Cardiac fibroblast (primary cell): ENCODE data around the gene FTSJ1.

ENCODE experiments used
- DNase-seq, 2 donors: peaks; one replicate each; pipeline versions ENCODE4 v3.0.0 to v3.0.0-alpha.2; 2010; ENCODE audit warnings: low read depth in 2 of 2
- H3K4me3 ChIP-seq, 2 donors: replicated peaks in 1 of 2; 1 replicate in 1 of 2; 2 replicates in 1 of 2; pipeline ENCODE4 v1.5.1; 2011; ENCODE audit warnings: low read depth in 2 of 2, low read length in 2 of 2, mild to moderate bottlenecking in 2 of 2, moderate library complexity in 1 of 2
- TF ChIP-seq, protein P1 (sequence below): IDR thresholded peaks from one replicate; pipeline ENCODE4 v1.5.1; 2011; ENCODE audit warnings: low read depth, mild to moderate bottlenecking, low read length, inconsistent platforms

FTSJ1 gene

GRCh38 chrX:48533165-48533564, 57.2 kb downstream of the FTSJ1 start:
- TF ChIP-seq, protein P1, sequence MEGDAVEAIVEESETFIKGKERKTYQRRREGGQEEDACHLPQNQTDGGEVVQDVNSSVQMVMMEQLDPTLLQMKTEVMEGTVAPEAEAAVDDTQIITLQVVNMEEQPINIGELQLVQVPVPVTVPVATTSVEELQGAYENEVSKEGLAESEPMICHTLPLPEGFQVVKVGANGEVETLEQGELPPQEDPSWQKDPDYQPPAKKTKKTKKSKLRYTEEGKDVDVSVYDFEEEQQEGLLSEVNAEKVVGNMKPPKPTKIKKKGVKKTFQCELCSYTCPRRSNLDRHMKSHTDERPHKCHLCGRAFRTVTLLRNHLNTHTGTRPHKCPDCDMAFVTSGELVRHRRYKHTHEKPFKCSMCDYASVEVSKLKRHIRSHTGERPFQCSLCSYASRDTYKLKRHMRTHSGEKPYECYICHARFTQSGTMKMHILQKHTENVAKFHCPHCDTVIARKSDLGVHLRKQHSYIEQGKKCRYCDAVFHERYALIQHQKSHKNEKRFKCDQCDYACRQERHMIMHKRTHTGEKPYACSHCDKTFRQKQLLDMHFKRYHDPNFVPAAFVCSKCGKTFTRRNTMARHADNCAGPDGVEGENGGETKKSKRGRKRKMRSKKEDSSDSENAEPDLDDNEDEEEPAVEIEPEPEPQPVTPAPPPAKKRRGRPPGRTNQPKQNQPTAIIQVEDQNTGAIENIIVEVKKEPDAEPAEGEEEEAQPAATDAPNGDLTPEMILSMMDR: no peak
- DNase-seq: no peak

More at GRCh38 chrX:48533165-48533564, 57.2 kb downstream of the FTSJ1 start:
- no peak overlapping the region for H3K4me3 ChIP-seq
